Neural crest cell (in vitro differentiated cells): ENCODE measurements around the gene LRRTM2. TPM values are rescaled to one million over a fixed set of nuclear protein-coding genes. Genes with fewer than 3 reads are reported as not detected.

Experiments used
- DNase-seq: peaks from one replicate; pipeline ENCODE4 v3.0.0; 2021; ENCODE audit warnings: low read depth, mixed read lengths, low spot score
- H3K27ac Mint-ChIP-seq: one replicate; pipeline ENCODE4 v1.8.0; 2021; ENCODE audit warnings: mild to moderate bottlenecking, mixed read lengths; ENCODE audit not compliant: unreplicated experiment
- H3K27me3 Mint-ChIP-seq: 2 replicates; pipeline ENCODE4 v1.8.0; 2021; ENCODE audit warnings: low read depth, mild to moderate bottlenecking, mixed read lengths
- H3K36me3 Mint-ChIP-seq: 2 replicates; pipeline ENCODE4 v1.8.0; 2021; ENCODE audit warnings: low read depth, mild to moderate bottlenecking, mixed read lengths
- H3K4me1 Mint-ChIP-seq: 2 replicates; pipeline ENCODE4 v1.8.0; 2021; ENCODE audit warnings: mixed read lengths
- H3K4me3 Mint-ChIP-seq: one replicate; pipeline ENCODE4 v1.8.0; 2021; ENCODE audit warnings: mild to moderate bottlenecking, mixed read lengths
- H3K9me3 Mint-ChIP-seq: 2 replicates; pipeline ENCODE4 v1.8.0; 2021; ENCODE audit warnings: mixed read lengths
- total RNA-seq: library from RNA; stranded (reverse); gene quantifications from 2 replicates; pipeline ENCODE4 v1.2.1, GENCODE V29; 2021
- TF ChIP-seq, protein P1 (sequence below): fragments of 200-600 bp; sonication (generic); conservative IDR thresholded peaks from 2 replicates; pipeline ENCODE4 v1.5.0; 2021; ENCODE audit warnings: antibody characterized with exemption, mild to moderate bottlenecking

Gene LRRTM2
- total RNA-seq, 1 donor from 2014 or later: 0.84 TPM

DNA sequence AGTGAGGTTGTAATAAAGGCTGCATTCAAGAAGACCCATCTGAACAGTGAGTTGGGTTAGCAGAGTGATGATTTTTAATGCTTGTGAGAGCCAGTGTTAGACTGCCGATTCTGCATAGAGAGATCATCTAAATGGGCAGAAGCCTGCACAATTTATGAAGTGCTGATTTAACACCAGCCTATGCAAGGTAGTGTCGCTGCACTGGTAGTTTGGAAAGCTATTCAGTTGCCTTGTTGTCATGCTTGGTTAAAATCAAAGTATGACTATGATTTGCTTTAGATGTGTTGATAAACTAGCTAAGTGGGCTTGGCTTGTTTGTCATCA is 379 bp upstream of the LRRTM2 start:
- Mint-ChIP-seq H3K9me3 (no peaks in the 10 kb centered on the region), H3K27me3 (no peaks in the 10 kb centered on the region), H3K4me3 (no peak overlapping the region)

DNA sequence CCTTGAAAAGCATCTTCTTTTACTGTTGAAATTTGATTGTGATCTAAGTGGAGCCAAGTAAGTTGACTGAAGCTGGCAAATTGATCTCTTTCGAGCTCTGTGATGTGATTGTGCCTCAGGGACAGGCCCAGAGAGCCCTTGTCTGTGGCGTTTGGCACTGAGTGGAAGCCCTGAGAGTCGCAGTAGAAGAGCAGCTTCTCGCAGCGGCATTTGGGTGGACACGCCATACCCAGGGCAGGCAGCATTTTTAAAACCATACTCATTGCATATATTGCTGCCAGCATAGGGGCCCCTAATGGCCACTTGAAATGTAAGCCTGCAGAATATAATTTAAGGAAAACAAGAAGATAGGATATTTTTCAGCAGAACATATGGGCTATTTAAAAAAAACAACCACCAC is 894 bp downstream of the LRRTM2 start:
- H3K27ac Mint-ChIP-seq: peak overlapping the region; percentile 10
- no peaks in the 10 kb centered on the region for H3K9me3 Mint-ChIP-seq
- H3K4me1 Mint-ChIP-seq: peaks cover 72% of the 10 kb centered on the region
- H3K27me3 Mint-ChIP-seq: no peaks in the 10 kb centered on the region
- TF ChIP-seq, protein P1, sequence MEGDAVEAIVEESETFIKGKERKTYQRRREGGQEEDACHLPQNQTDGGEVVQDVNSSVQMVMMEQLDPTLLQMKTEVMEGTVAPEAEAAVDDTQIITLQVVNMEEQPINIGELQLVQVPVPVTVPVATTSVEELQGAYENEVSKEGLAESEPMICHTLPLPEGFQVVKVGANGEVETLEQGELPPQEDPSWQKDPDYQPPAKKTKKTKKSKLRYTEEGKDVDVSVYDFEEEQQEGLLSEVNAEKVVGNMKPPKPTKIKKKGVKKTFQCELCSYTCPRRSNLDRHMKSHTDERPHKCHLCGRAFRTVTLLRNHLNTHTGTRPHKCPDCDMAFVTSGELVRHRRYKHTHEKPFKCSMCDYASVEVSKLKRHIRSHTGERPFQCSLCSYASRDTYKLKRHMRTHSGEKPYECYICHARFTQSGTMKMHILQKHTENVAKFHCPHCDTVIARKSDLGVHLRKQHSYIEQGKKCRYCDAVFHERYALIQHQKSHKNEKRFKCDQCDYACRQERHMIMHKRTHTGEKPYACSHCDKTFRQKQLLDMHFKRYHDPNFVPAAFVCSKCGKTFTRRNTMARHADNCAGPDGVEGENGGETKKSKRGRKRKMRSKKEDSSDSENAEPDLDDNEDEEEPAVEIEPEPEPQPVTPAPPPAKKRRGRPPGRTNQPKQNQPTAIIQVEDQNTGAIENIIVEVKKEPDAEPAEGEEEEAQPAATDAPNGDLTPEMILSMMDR: no peak
- H3K4me3 Mint-ChIP-seq: peak overlapping the region; percentile 81
- no peaks in the 10 kb centered on the region for H3K36me3 Mint-ChIP-seq
- no peak for DNase-seq

More for the DNA sequence above, 379 bp upstream of the LRRTM2 start:
- TF ChIP-seq, protein P1: no peak
- H3K36me3 Mint-ChIP-seq: no peaks in the 10 kb centered on the region
- DNase-seq: no peak
- peaks cover 62% of the 10 kb centered on the region for H3K4me1 Mint-ChIP-seq
- no peak overlapping the region for H3K27ac Mint-ChIP-seq

GRCh38 chr5:138873466-138874221 is 1.5 kb downstream of the LRRTM2 start:
- H3K4me1 Mint-ChIP-seq: peaks cover 72% of the 10 kb centered on the region
- peak overlapping the region; percentile 81 for H3K4me3 Mint-ChIP-seq
- H3K9me3 Mint-ChIP-seq: no peaks in the 10 kb centered on the region
- TF ChIP-seq, protein P1: no peak
- no peaks in the 10 kb centered on the region for H3K27me3 Mint-ChIP-seq
- DNase-seq: no peak
- H3K27ac Mint-ChIP-seq: peak overlapping the region; percentile 10
- H3K36me3 Mint-ChIP-seq: no peaks in the 10 kb centered on the region

- no peaks in the 10 kb centered on the region for H3K27me3 Mint-ChIP-seq
- H3K27ac Mint-ChIP-seq: no peak overlapping the region
- no peaks in the 10 kb centered on the region for H3K36me3 Mint-ChIP-seq
- TF ChIP-seq, protein P1: no peak
- peak overlapping the region; percentile 26 for H3K4me3 Mint-ChIP-seq
- H3K9me3 Mint-ChIP-seq: no peaks in the 10 kb centered on the region
- H3K4me1 Mint-ChIP-seq: peaks cover 72% of the 10 kb centered on the region
- DNase-seq: no peak
Measured at GRCh38 chr5:138872841-138873465, 2.2 kb downstream of the LRRTM2 start.

DNA sequence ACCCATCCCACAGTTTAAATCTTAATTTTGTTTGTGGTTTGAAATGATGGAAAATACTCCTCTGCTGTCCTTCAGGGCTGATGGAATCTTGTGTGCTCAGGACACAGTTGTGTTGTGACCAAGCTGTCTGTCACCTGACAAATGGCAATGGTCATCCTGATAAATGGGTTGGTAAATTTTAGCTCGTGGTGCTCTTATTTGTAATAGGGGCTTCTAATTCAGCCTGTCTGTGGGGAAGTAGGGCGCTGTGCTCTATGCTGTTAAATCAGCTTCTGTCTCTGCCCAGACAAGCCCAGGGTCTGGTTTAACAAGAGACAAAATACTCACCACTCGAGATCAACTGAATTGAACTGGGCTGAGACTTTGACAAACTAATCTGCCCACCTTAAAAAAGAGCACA is 4.5 kb downstream of the LRRTM2 start:
- no peaks in the 10 kb centered on the region for H3K9me3 Mint-ChIP-seq
- no peak overlapping the region for H3K4me3 Mint-ChIP-seq
- peaks cover 72% of the 10 kb centered on the region for H3K4me1 Mint-ChIP-seq
- H3K36me3 Mint-ChIP-seq: no peaks in the 10 kb centered on the region
- TF ChIP-seq, protein P1: no peak
- H3K27ac Mint-ChIP-seq: peak overlapping the region; percentile 45
- H3K27me3 Mint-ChIP-seq: no peaks in the 10 kb centered on the region
- DNase-seq: no peak
